HEK293T (cell line): Measurements from ENCODE around the gene ONECUT1.

Source experiments
- ELF4 ChIP-seq: fragments of 450-650 bp; IDR thresholded peaks from 2 replicates; pipeline ENCODE4 v1.6.1; 2017; ENCODE audit warnings: antibody characterized with exemption
- FOXK2 ChIP-seq: fragments of 450-650 bp; IDR thresholded peaks from 2 replicates; pipeline ENCODE4 v1.6.1; 2016; ENCODE audit warnings: mild to moderate bottlenecking
- HDGF ChIP-seq: fragments of 450-650 bp; IDR thresholded peaks from 2 replicates; pipeline ENCODE4 v1.6.1; 2017; ENCODE audit warnings: antibody characterized with exemption, borderline replicate concordance
- NFRKB ChIP-seq: fragments of 450-650 bp; IDR thresholded peaks from 2 replicates; pipeline ENCODE4 v1.6.1; 2016; ENCODE audit warnings: mild to moderate bottlenecking, moderate library complexity
- SP1 ChIP-seq: fragments of 450-650 bp; IDR thresholded peaks from 2 replicates; pipeline ENCODE4 v1.6.1; 2017
- SUZ12 ChIP-seq: fragments of 450-650 bp; IDR thresholded peaks from 2 replicates; pipeline ENCODE4 v1.6.1; 2016; ENCODE audit warnings: mild to moderate bottlenecking

- TF ChIP-seq SP1, result no peak
- no peak for TF ChIP-seq HDGF
- no peak for TF ChIP-seq FOXK2
- no peak for TF ChIP-seq ELF4
- no peak for TF ChIP-seq SUZ12
- no peak for TF ChIP-seq NFRKB
Observed at GRCh38 chr15:52745326-52746161, 44.6 kb downstream of the ONECUT1 start.
